Endothelial cell (in vitro differentiated cells): ENCODE measurements around the gene RERGL. TPM values are rescaled to one million over a fixed set of nuclear protein-coding genes. Genes with fewer than 3 reads are reported as not detected.
"Not testable (repeated sequence)": the region's sequence is repeated elsewhere in the genome, so short reads cannot be mapped to it uniquely, and the experiment has no call there.

Source experiments
- DNase-seq: peaks from one replicate; pipeline ENCODE4 v3.0.0; 2021; ENCODE audit warnings: low spot score
- H3K27ac Mint-ChIP-seq: one replicate; pipeline ENCODE4 v1.8.0; 2021; ENCODE audit warnings: mixed read lengths, inconsistent platforms; ENCODE audit not compliant: unreplicated experiment
- H3K27me3 Mint-ChIP-seq: one replicate; pipeline ENCODE4 v1.8.0; 2021; ENCODE audit warnings: mild to moderate bottlenecking, moderate library complexity, mixed read lengths, inconsistent platforms; ENCODE audit not compliant: unreplicated experiment
- H3K36me3 Mint-ChIP-seq: one replicate; pipeline ENCODE4 v1.8.0; 2021; ENCODE audit warnings: mild to moderate bottlenecking, low read depth, mixed read lengths, inconsistent platforms; ENCODE audit not compliant: unreplicated experiment
- H3K4me1 Mint-ChIP-seq: one replicate; pipeline ENCODE4 v1.8.0; 2021; ENCODE audit warnings: mild to moderate bottlenecking, mixed read lengths, inconsistent platforms; ENCODE audit not compliant: unreplicated experiment
- H3K4me3 Mint-ChIP-seq: one replicate; pipeline ENCODE4 v1.8.0; 2021; ENCODE audit warnings: mild to moderate bottlenecking, mixed read lengths, inconsistent platforms; ENCODE audit not compliant: unreplicated experiment
- H3K9me3 Mint-ChIP-seq: one replicate; pipeline ENCODE4 v1.8.0; 2021; ENCODE audit warnings: mixed read lengths, inconsistent platforms; ENCODE audit not compliant: unreplicated experiment
- total RNA-seq: library from RNA; stranded (reverse); fragmentation: NEBNext Ultra II Directional; extraction: Animal tissue kit (Norgen Biotek cat#: 25700); gene quantifications from one replicate; pipeline ENCODE4 v1.2.1, GENCODE V29; 2021; ENCODE audit not compliant: unreplicated experiment
- TF ChIP-seq, protein P1 (sequence below): fragments of 200-600 bp; sonication (generic); IDR thresholded peaks from one replicate; pipeline ENCODE4 v1.5.0; 2021; ENCODE audit warnings: antibody characterized with exemption; ENCODE audit not compliant: unreplicated experiment

RERGL gene
- total RNA-seq, 1 donor from 2014 or later: not detected

DNA sequence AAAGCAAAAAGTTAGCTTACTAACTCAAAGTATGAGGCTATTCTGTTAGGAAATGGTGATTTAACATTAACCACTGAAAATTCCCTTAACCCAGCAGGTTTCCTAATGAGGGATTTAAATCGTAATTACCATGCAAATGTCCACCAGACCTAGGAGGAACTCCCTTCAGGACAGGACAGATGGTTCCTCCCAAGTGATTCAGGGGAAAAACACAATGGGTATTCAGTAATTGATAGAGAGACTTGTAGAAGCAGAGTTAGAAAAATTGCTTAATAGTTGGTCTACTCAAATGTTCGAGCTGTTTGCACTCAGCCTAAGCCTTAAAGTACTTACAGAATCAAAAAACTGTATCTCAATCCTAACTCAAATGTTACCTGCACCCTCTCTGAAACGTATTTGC lies 21.6 kb downstream of the RERGL start:
- Mint-ChIP-seq H3K9me3 (no peaks in the 10 kb centered on the region), H3K36me3 (no peaks in the 10 kb centered on the region), H3K4me3 (no peak overlapping the region), H3K27ac (no peak overlapping the region), H3K27me3 (peaks cover 2% of the 10 kb centered on the region), H3K4me1 (no peaks in the 10 kb centered on the region)
- TF ChIP-seq, protein P1, sequence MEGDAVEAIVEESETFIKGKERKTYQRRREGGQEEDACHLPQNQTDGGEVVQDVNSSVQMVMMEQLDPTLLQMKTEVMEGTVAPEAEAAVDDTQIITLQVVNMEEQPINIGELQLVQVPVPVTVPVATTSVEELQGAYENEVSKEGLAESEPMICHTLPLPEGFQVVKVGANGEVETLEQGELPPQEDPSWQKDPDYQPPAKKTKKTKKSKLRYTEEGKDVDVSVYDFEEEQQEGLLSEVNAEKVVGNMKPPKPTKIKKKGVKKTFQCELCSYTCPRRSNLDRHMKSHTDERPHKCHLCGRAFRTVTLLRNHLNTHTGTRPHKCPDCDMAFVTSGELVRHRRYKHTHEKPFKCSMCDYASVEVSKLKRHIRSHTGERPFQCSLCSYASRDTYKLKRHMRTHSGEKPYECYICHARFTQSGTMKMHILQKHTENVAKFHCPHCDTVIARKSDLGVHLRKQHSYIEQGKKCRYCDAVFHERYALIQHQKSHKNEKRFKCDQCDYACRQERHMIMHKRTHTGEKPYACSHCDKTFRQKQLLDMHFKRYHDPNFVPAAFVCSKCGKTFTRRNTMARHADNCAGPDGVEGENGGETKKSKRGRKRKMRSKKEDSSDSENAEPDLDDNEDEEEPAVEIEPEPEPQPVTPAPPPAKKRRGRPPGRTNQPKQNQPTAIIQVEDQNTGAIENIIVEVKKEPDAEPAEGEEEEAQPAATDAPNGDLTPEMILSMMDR: no peak
- DNase-seq: no peak

DNA sequence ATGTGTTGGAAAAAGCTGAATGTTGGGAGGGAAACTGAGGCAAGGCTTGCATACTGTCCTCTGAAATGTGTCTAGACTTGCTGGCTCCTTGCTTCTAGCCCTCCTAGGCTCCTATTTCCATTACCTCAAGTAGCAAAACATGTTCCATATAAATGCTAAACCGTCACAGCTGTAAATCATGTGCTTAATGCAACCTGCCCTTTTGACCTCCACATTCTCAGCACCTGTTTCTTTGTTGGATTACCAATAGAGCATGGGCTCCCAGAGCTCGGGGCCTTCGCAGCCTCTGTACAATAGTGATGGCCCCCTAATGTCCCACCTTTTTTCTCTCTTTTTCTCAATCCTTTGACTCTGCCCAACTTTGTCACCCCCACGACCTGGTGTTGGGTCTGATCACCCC lies 23.3 kb downstream of the RERGL start:
- no peaks in the 10 kb centered on the region for H3K36me3 Mint-ChIP-seq
- H3K4me1 Mint-ChIP-seq: no peaks in the 10 kb centered on the region
- H3K27me3 Mint-ChIP-seq: peaks cover 2% of the 10 kb centered on the region
- no peak overlapping the region for H3K27ac Mint-ChIP-seq
- no peak overlapping the region for H3K4me3 Mint-ChIP-seq
- TF ChIP-seq, protein P1: no peak
- no peak for DNase-seq
- no peaks in the 10 kb centered on the region for H3K9me3 Mint-ChIP-seq

DNA sequence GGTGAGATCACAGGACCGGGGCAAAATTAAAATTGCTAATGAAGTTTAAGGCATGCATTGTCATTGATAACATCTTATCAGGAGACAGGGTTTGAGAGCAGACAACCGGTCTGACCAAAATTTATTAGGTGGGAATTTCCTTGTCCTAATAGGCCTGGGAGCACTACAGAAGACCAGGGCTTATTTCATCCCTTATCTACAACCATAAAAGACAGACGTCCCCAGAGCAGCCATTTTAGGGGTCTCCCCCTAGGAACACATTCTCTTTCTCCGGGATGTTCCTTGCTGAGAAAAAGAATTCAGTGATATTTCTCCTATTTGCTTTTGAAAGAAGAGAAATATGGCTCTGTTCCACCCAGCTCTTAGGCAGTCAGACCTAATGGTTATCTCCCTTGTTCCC lies 27.1 kb downstream of the RERGL start:
- not testable (repeated sequence) for H3K36me3 Mint-ChIP-seq, H3K9me3 Mint-ChIP-seq, DNase-seq, H3K4me3 Mint-ChIP-seq, H3K27ac Mint-ChIP-seq, H3K4me1 Mint-ChIP-seq, H3K27me3 Mint-ChIP-seq

DNA sequence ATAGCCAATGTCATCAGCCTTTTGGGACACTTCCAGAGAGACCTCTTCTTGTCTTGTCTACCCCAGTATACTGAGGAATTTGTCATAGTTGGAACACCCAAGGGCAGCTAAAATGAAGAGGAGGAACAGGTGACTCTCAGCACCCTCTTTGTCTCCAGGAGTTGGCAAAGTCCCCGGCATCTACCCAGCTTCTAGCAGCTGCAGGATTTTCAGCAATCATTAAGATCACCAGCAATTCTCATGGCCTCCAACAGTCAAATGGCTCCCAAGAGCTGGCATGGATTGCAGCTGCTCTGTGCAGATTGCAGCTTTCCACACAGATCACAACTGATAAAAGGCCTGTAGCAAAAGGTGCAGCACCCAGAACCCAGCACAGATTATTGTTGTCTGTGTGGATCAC lies 32.9 kb downstream of the RERGL start:
- no peak for DNase-seq
- H3K4me3 Mint-ChIP-seq: no peak overlapping the region
- H3K27ac Mint-ChIP-seq: no peak overlapping the region
- H3K9me3 Mint-ChIP-seq: no peaks in the 10 kb centered on the region
- H3K27me3 Mint-ChIP-seq: no peaks in the 10 kb centered on the region
- H3K4me1 Mint-ChIP-seq: no peaks in the 10 kb centered on the region
- no peaks in the 10 kb centered on the region for H3K36me3 Mint-ChIP-seq
- TF ChIP-seq, protein P1: no peak

DNA sequence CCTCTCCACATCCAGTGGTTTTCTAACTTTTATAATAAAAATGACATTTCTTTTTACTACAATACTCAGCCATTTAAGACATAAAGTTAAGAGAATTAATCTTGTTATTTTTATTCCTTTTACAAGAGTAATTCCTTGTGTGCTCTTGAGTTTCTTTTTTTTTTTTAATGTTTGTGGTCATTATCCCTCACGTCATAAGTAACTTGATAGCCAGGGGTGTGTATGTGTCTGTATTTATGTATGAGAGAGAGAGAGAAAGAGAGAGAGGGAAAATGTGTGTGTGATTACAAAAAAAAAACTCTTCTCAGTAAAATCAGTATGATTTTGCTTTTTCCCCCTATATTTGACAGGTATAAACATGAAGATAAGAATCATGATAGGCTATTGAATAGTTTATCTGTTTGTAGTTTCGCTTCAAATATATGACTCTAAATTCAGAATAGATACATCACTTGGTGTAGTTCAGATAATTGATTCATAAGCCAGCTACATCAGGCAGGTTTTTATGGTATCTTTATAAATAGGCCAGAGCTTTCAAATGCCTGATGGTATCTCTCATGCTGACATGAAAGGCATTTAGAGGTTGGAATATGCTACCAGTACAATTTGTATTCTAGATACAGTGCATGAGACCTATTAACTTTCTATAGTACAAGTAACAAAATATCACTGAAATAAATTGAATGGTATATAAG lies 34.9 kb downstream of the RERGL start:
- Mint-ChIP-seq H3K36me3 (no peaks in the 10 kb centered on the region), H3K4me3 (no peak overlapping the region), H3K27me3 (peaks cover 2% of the 10 kb centered on the region), H3K9me3 (no peaks in the 10 kb centered on the region), H3K4me1 (no peaks in the 10 kb centered on the region), H3K27ac (no peak overlapping the region)
- no peak for DNase-seq
- TF ChIP-seq, protein P1: no peak
